Lung (tissue), 12 donors: ENCODE data around the gene BIN1. TPM values are rescaled to one million over a fixed set of nuclear protein-coding genes. Genes with fewer than 3 reads are reported as not detected.

Experiments
- ATAC-seq: fragments of 200-7000 bp; cut with Tn5 transposase; one replicate; pipeline ENCODE4 v1.9.1; 2020; ENCODE audit warnings: moderate number of reproducible peaks; ENCODE audit not compliant: insufficient read depth, low FRiP score
- DNase-seq, 3 donors: peaks; one replicate each; pipeline ENCODE4 v3.0.0-alpha.2; 2013 to 2017
- H3K27ac ChIP-seq, 2 donors: one replicate each; pipeline ENCODE4 v1.5.1; 2013; ENCODE audit warnings: mild to moderate bottlenecking in 2 of 2, moderate library complexity in 2 of 2, control low read depth in 1 of 2, inconsistent platforms in 1 of 2, low read depth in 1 of 2, low read length in 1 of 2
- H3K27me3 ChIP-seq, 3 donors: one replicate each; pipeline ENCODE4 v1.5.1; 2013; ENCODE audit warnings: low read length in 2 of 3; ENCODE audit not compliant: control insufficient read depth in 3 of 3, insufficient read depth in 3 of 3
- H3K36me3 ChIP-seq, 4 donors: one replicate each; pipeline ENCODE4 v1.5.1; 2013; ENCODE audit warnings: low read length in 4 of 4, mild to moderate bottlenecking in 1 of 4, moderate library complexity in 1 of 4; ENCODE audit not compliant: control insufficient read depth in 4 of 4, insufficient read depth in 4 of 4
- H3K4me1 ChIP-seq, 5 donors: one replicate each; pipeline ENCODE4 v1.5.1; 2013; ENCODE audit warnings: low read length in 5 of 5, mild to moderate bottlenecking in 2 of 5, moderate library complexity in 1 of 5; ENCODE audit not compliant: control insufficient read depth in 5 of 5, insufficient read depth in 5 of 5
- H3K4me3 ChIP-seq: one replicate; pipeline ENCODE4 v1.5.1; 2013; ENCODE audit warnings: mild to moderate bottlenecking, control low read depth, moderate library complexity
- H3K9ac ChIP-seq, 2 donors: one replicate each; pipeline ENCODE4 v1.5.1; 2013; ENCODE audit warnings: low read length in 2 of 2, control low read depth in 1 of 2; ENCODE audit not compliant: insufficient read depth in 1 of 2
- H3K9me3 ChIP-seq, 4 donors: one replicate each; pipeline ENCODE4 v1.5.1; 2013; ENCODE audit warnings: low read length in 3 of 4, mild to moderate bottlenecking in 1 of 4, moderate library complexity in 1 of 4; ENCODE audit not compliant: control insufficient read depth in 4 of 4, insufficient read depth in 3 of 4
- CTCF ChIP-seq: IDR thresholded peaks from 2 replicates; pipeline ENCODE4 v1.5.1; 2012; ENCODE audit warnings: mild to moderate bottlenecking; ENCODE audit errors: control extremely low read depth, extremely low read depth
- WGBS, 2 donors: extraction: QIAGEN DNeasy Blood & Tissue Kit; methylation state at CpG; one replicate each; pipeline ENCODE4 v1.1.7; 2013; 5-methylcytosine and 5-hydroxymethylcytosine counted together
- polyA plus RNA-seq, 2 donors: library from polyadenylated mRNA; stranded (reverse); fragments of 200-250 nt; gene quantifications; one replicate each; pipeline ENCODE4 v1.2.1, GENCODE V29; 2013
- total RNA-seq, 2 donors: library from RNA; depleted of rRNA in 1 of 2; stranded (reverse); fragments of >200 nt in 1 of 2; gene quantifications; one replicate each; pipeline ENCODE4 v1.2.1, GENCODE V29; 2014 to 2021
- donor health status: control.
- donor health status: control.
- donor health status: Bipolar disorder and iron deficiency.
- donor health status: healthy.
- donor health status: DM: yes; HTN: yes; CAD: no.

BIN1 gene
- total and polyA plus RNA-seq, 4 donors = 28.8 to 41.7 (median 36.2) TPM

- WGBS, 2 donors = 90 to 98% methylated on average over 13 to 14 of the region's 14 CpGs
- no peak for ATAC-seq
- no peak for TF ChIP-seq CTCF
- Histone ChIP-seq H3K27ac (no peak overlapping the region), H3K36me3 (peaks cover 0 to 19% (median 8%) of the 10 kb centered on the region in 4 donors), H3K4me1 (peaks cover 0 to 25% (median 4%) of the 10 kb centered on the region in 5 donors), H3K4me3 (no peak overlapping the region), H3K9ac (no peak overlapping the region), H3K27me3 (no peaks in the 10 kb centered on the region), H3K9me3 (no peaks in the 10 kb centered on the region)
- peak in 1 of 3 donors; percentile 11 for DNase-seq
Observed at GRCh38 chr2:127050803-127051115, 56.2 kb downstream of the BIN1 start.

- H3K9me3 ChIP-seq = no peaks in the 10 kb centered on the region
- peak; percentile 72 for TF ChIP-seq CTCF
- H3K4me1 ChIP-seq = peaks cover 0 to 31% (median 4%) of the 10 kb centered on the region in 5 donors
- ATAC-seq (peak; percentile 63), DNase-seq (peak; percentile 86 to 94 (median 89))
- H3K27me3 ChIP-seq = no peaks in the 10 kb centered on the region
- H3K4me3 ChIP-seq = no peak overlapping the region
- H3K9ac ChIP-seq = no peak overlapping the region
- 42% methylated on average over 31 to 33 of the region's 33 CpGs for WGBS, 2 donors
- H3K27ac ChIP-seq = no peak overlapping the region
- peaks cover 0 to 19% (median 8%) of the 10 kb centered on the region in 4 donors for H3K36me3 ChIP-seq
Observed at GRCh38 chr2:127049927-127050802, 56.8 kb downstream of the BIN1 start.

GRCh38 chr2:127048969-127049897 is 57.7 kb downstream of the BIN1 start:
- peak overlapping the region in 1 of 2 donors; percentile 42 for H3K9ac ChIP-seq
- DNase-seq (peak in 1 of 3 donors; percentile 11), ATAC-seq (no peak)
- no peaks in the 10 kb centered on the region for H3K9me3 ChIP-seq
- TF ChIP-seq CTCF = no peak
- H3K4me1 ChIP-seq = peaks cover 0 to 27% (median 4%) of the 10 kb centered on the region in 5 donors
- peaks cover 0 to 19% (median 8%) of the 10 kb centered on the region in 4 donors for H3K36me3 ChIP-seq
- H3K4me3 ChIP-seq = no peak overlapping the region
- no peaks in the 10 kb centered on the region for H3K27me3 ChIP-seq
- H3K27ac ChIP-seq = no peak overlapping the region
- 92 to 94% methylated on average over 15 of the region's 15 CpGs for WGBS, 2 donors
